HG03196 (cell line): ENCODE results near the gene ADAMTS13.
"Not testable (repeated sequence)": the region's sequence is repeated elsewhere in the genome, so short reads cannot be mapped to it uniquely, and the experiment has no call there.

Experiments
- ATAC-seq: cut with Tn5 transposase; IDR thresholded peaks from one replicate; pipeline ENCODE4 v1.9.1; 2021; ENCODE audit not compliant: unreplicated experiment

The ADAMTS13 gene

GRCh38 chr9:133421615-133422542 is at the start of gene ADAMTS13:
ADAMTS13 (plus strand) TSS chr9:133422367; CDS start chr9:133422444, 77 bp downstream.
- no peak for ATAC-seq

GRCh38 chr9:133374612-133375115 is 47.5 kb upstream of the ADAMTS13 start:
- ATAC-seq, result no peak

DNA sequence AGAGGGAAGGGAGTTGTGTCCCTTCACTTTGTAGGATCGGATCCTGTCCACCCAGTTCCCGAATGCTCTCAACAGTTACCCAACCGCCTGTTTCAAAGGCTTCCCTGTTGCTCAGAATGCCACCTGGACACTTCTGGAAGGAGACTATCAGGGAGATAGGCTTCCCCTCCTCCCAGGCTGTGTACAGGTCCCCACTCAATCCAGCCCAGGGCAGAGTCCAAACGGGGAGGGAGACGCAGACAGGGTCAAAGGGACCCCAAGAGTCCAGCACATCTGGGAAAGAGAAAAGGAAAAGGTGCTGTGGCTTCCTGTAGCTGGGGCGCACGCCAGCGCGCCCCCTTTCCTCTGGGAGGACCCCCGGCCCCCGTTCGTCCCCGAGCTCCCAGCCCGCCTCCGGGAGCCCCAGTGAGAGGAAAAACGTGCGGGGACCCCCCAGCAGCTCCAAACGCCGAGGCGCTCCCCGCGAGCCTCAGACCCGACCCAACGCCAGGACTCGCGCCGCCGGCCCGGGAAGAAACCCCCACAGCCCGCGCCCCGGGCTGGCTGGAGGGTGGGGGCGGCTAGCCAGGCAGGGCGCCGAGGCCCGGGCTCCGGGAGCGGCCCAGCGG is 46.9 kb upstream of the ADAMTS13 start:
- ATAC-seq, result peak; percentile 14

DNA sequence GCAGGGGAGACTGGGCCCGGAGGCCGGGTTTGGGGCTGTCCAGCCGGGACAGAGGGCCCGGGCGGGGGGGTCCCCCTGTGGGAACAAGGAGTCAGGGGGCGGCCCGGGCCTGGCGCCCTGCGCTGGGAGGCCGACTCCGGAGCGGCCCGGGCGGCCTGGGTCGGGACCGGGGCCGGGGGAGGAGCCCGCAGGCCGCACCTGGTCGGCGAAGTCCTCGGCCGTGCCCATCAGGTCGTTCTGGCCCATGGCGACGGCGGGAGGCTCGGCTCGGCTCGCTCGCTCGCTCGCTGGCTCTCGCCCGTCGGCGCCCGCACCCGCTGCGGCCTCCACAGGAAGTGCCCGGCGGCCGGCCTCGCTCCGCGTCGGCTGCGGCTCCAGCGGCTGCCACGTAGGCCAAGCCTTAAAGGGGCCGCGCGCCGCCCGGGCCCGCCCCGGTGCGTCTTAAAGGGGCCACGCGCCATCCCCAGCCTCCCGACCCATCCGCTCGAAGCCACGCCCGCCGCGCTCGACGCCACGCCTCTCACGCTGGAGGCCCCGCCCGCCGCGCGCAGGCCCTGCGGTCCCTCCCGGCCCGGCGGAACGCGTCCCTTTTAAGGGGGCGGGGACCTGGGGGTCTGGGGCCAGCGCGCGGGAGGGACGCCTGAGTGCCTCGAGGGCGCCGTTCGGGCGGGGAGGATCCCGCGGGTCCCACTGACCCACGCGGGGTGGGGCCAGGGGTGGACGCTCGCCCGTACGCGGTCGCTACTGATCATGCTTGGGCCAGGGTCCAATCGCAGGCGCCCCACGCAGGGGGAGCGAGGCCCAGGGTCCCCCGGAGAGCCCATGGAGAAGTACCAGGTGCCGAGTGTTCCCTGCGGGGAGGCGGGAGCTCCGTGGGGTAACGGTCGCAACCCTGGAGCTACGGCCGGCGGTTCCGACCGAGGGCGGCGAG is 46.2 kb upstream of the ADAMTS13 start, which contains the start of the genes STKLD1 and SURF4:
Gene STKLD1 (plus strand): TSS at position 643 of the 931 bp plus-strand sequence. CDS start 108 bp downstream, at position 751.
Gene SURF4 (minus strand): TSS at position 337 of the 931 bp plus-strand sequence. CDS start 91 bp downstream, at position 246.
- peak; percentile 87 for ATAC-seq

DNA sequence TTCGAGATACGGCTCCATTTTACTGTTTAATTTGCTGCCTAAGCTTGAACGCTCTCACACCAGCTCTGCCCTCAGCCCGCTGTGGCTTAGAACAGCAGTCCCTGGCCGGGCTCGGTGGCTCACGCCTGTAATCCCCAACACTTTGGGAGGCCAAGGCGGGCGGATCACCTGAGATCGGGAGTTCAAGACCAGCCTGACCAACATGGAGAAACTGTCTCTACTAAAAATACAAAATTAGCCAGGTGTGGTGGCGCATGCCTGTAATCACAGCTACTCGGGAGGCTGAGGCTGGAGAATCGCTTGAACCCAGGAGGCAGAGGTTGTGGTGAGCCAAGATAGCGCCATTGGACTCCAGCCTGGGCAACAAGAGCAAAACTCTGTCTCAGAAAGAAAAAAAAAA is 44.9 kb upstream of the ADAMTS13 start:
- not testable (repeated sequence) for ATAC-seq

DNA sequence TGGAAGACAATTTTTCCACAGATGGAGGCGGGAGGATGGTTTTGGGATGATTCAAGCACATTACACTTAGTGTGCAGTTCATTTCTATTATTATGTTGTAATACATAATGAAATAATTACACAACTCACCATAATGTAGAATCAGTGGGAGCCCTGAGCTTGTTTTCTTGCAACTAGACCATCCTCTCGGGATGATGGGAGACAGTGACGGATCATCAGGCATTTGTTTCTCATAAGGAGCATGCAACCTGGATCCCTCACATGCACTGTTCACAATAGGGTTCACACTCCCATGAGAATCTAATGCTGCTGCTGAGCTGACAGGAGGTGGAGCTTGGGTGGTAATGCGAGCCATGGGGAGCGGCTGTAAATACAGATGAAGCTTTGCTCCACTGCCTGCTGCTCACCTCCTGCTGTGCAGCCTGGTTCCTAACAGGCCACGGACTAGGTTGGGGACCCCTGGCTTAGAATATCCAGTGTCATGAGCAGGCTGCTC is 44.4 kb upstream of the ADAMTS13 start:
- ATAC-seq, result no peak

DNA sequence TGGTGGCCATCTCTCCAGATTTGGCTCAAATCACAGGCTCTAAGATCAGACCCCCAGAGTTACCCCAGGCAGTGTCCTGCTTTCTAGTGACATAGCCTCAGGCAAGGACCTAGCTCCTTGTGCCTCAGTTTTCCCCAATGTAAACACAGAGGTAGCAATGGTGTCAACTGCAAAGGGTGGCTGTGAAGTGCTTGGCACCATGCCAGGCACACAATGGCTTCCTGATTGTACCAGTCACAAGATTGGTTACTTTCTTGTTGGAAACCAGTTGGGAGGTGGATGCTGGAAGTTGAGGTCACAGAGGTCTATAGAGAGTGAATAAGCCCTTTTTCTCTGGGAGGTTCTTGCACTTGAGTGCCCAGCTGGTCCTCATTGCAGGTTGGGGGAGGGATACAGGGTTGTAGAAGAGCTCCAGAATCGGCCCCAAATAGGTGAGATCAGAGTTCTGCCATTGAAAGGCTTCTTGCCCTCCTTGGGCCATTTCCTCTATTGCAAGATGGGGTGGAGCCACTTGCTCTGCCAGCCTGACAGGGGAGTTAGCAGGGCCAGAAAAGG is 43.7 kb upstream of the ADAMTS13 start:
- no peak for ATAC-seq

- ATAC-seq, result no peak
These were observed 42.7 kb upstream of the ADAMTS13 start for GRCh38 chr9:133379153-133380086.

DNA sequence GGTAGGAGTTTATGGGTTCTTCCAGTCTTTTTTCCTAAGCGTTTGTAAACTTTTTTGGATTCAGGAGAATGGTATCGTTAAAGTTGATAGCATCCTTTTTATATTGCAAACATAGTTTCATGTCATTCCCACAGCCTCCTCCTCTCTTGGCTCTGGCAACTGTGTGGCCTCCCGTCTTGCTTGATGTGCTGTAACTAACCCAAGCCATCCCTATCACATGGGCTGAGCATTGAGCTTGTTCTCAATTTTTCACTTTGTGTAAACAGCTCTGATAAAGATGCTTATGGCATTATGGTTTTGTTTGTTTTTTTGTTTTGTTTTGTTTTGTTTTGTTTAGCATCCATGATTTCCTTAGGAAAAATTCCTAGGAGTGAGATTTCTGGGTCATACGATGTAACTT is 41.4 kb upstream of the ADAMTS13 start:
- no peak for ATAC-seq

GRCh38 chr9:133382507-133383141 is 39.5 kb upstream of the ADAMTS13 start:
- ATAC-seq, result no peak

DNA sequence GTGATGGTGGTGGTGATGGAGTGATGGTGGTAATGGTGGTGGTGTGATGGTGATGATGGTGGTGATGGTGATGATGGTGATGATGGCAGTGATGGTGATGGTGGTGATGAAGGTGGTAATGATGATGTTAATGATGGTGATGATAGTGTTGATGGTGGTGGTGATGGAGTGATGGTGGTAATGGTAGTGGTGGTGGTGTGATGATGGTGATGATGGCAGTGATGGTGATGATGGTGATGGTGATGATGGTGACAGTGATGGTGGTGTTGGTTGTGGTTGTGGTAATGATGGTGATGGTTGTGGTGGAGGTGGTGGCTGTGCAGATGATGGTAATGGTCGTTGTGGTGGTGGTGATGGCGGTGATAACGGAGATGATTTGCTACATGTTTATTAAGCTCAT is 38.7 kb upstream of the ADAMTS13 start:
- ATAC-seq, result no peak

DNA sequence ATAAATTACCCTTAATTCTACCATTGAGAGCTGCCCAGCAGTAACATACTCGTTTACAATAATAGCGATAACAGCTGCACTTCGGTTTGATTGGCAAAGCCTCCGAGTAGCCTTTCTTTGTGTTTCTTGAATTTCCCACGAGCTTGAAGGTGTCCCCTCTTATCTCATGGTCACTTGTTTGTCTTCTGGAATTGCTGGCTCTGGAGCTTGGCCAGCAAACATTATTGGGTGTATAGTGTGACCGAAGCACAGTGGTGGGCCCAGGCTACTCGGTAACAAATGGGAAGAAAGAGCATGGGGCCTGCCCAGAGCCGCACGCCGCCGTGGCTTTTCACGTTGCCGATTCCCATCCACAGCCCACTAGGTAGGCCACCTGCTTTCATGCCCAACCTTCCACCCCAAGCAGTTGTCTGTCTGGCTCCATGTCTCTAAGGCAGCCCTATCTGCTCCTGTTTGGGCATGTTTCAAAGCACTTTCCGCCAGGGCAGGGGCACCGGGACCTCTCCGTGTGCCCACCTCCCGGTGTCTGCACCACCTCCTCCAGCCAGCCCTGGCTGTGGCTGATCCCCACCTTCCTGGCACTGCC is 37.3 kb upstream of the ADAMTS13 start:
- no peak for ATAC-seq

- ATAC-seq, result no peak
These were observed 36.7 kb upstream of the ADAMTS13 start for GRCh38 chr9:133385452-133385851.

DNA sequence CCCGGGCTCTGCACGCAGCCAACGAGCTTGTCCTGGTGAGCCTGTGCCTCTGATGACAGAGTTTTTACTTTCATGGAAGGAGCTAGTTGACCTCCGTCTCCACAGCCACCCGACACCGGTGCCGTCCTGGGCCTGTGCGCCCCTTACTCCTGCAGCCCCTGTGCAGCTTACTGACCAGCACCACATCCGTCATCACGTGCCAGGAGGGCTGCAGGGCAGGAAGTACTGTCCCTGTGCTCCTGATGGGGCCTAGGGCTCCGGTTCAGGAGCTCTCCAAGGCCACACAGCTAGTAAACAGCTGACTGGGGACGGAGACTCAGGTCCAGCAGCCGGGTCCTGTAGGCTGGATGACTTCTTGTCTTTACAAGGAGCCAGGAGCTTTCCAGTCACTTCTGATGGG is 35.8 kb upstream of the ADAMTS13 start:
- no peak for ATAC-seq

DNA sequence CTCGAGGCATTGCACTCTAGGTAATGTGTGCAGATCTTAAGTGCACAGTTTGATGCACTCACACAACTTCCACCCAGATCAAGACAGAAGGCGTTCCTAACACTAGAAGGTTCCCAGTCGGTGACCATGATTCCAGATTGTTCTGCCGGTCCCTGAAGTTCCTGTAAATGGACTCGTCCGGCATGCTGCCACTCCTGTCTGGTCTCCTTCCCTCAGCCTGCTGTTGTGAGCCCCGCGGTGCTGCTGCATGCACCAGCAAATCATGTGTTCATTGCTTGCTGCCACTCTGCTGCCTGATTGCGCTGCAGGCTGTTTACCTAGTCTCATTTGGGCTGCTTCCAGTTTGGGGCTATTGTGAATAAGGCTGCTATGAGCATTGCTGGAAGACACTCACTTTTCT is 34.5 kb upstream of the ADAMTS13 start:
- no peak for ATAC-seq

DNA sequence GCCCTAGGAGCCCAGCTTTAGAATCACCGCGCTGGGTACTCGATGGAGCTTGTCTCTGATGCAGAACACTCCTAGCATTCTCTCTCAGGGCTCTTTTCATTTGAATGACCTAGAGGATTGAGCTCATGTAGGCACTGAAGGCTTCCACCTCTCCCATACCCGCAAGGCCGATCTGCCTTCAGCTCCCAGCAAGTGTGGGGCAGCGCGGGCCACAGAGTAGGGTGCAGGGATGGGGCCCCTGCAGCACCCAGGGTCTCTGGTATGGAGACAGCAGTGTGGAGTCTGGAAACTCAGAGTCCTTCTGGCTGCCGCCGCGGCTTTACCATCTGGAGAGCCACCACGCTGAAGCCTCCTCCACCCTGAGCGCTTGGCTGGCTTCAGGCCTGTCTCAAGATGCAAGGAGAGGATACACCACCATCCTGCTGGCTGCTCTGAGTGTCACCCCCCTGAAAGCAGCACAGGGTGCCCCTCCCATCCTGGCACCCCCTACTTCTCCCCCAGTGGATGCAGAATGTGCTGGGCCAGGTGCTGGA is 33.1 kb upstream of the ADAMTS13 start:
- ATAC-seq, result no peak

DNA sequence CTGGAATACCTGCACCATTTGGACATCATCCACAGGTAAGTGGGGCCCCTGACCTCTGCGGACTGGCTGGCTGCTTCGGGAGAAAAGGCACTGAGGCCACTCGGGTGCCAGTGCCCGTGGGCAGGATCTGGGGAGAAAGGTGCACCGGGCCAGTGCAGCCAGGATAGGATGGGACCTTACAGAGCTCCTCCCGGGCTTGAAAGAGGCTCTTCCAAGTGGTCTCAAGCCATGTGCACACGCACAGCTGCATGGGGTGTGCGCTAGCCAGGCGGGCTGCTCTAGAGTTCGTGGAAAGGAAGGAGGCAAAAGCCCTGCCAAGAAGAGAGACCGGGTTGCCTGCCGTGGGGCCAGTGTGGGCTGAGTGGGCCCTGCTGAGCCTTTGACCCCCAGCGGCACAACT is 32.6 kb upstream of the ADAMTS13 start:
- no peak for ATAC-seq

DNA sequence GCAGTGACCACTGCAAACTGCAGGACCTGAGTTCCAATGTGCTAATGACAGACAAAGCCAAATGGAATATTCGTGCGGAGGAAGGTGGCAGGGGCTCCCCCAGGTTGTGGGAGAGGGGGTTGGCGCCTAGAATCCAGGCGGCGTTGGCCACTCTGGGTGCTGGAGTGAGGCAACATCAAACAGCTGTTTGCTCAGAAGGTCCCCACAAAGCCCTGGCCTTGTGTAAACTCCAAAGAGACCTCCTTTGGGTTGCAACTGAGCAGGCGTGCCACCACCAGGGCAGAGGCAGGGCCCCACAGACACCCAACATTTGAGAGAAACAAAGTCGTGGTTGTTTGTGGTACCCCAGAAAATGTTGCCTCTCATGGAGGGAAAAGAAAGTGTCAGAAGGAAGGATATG is 31.5 kb upstream of the ADAMTS13 start:
- no peak for ATAC-seq
